Measurements from ENCODE around the gene ZNF93.
"Not testable (repeated sequence)": the region's sequence is repeated elsewhere in the genome, so short reads cannot be mapped to it uniquely, and the experiment has no call there.

ZNF93 gene

GRCh38 chr19:19956434-19957075 lies 55.8 kb downstream of the ZNF93 start:
- no peaks in the 10 kb centered on the region for H4K20me1 ChIP-seq (ENCODE audit: insufficient read depth, low read length)
- no peak overlapping the region for H3K9ac ChIP-seq (ENCODE audit: low read depth, low read length)
- no peak for ATAC-seq (ENCODE audit: insufficient read depth, low read depth)
- DNase-seq: no peak
- no peak overlapping the region for H2AFZ ChIP-seq (ENCODE audit: low read depth, low read length)
- no peak for TF ChIP-seq CTCF (IDR thresholded peaks at IDR 0.05; ENCODE audit: borderline replicate concordance, extremely low read depth, low read length, poor library complexity, severe bottlenecking)
- TF ChIP-seq EZH2 (IDR thresholded peaks at IDR 0.05; ENCODE audit: borderline replicate concordance, low read depth, low read length, severe bottlenecking): no peak
- no peak overlapping the region for H3K27ac ChIP-seq (ENCODE audit: low read length)
- H3K4me2 ChIP-seq (ENCODE audit: insufficient read depth, low read length): no peak overlapping the region
- H3K27me3 ChIP-seq (ENCODE audit: insufficient read depth, low read length, poor library complexity): no peaks in the 10 kb centered on the region
- no peaks in the 10 kb centered on the region for H3K4me1 ChIP-seq (ENCODE audit: insufficient read depth, low read length)
- H3K4me3 ChIP-seq (ENCODE audit: low read depth in 1 of 2, low read length in 2 of 2): no peak overlapping the region
- H3K9me3 ChIP-seq (ENCODE audit: insufficient read depth, low read length, severe bottlenecking): no peaks in the 10 kb centered on the region
- H3K79me2 ChIP-seq (ENCODE audit: insufficient read depth, low read length): no peaks in the 10 kb centered on the region
- H3K36me3 ChIP-seq (ENCODE audit: insufficient read depth, low read length): no peaks in the 10 kb centered on the region

- not testable (repeated sequence) for H3K4me3 ChIP-seq (ENCODE audit: low read depth in 1 of 2, low read length in 2 of 2); DNase-seq; H3K4me2 ChIP-seq (ENCODE audit: insufficient read depth, low read length); H3K27ac ChIP-seq (ENCODE audit: low read length); H3K9me3 ChIP-seq (ENCODE audit: insufficient read depth, low read length, severe bottlenecking); H3K9ac ChIP-seq (ENCODE audit: low read depth, low read length); H2AFZ ChIP-seq (ENCODE audit: low read depth, low read length); H3K79me2 ChIP-seq (ENCODE audit: insufficient read depth, low read length); H3K4me1 ChIP-seq (ENCODE audit: insufficient read depth, low read length); H4K20me1 ChIP-seq (ENCODE audit: insufficient read depth, low read length); ATAC-seq (ENCODE audit: insufficient read depth, low read depth); H3K36me3 ChIP-seq (ENCODE audit: insufficient read depth, low read length); H3K27me3 ChIP-seq (ENCODE audit: insufficient read depth, low read length, poor library complexity)
These were observed 57.0 kb downstream of the ZNF93 start for GRCh38 chr19:19957766-19958165.

GRCh38 chr19:19959151-19959799 lies 58.5 kb downstream of the ZNF93 start:
- H3K36me3 ChIP-seq (ENCODE audit: insufficient read depth, low read length); H3K9ac ChIP-seq (ENCODE audit: low read depth, low read length); H3K9me3 ChIP-seq (ENCODE audit: insufficient read depth, low read length, severe bottlenecking); H3K4me3 ChIP-seq (ENCODE audit: low read depth in 1 of 2, low read length in 2 of 2); H2AFZ ChIP-seq (ENCODE audit: low read depth, low read length); H3K27me3 ChIP-seq (ENCODE audit: insufficient read depth, low read length, poor library complexity); H3K4me1 ChIP-seq (ENCODE audit: insufficient read depth, low read length); H3K4me2 ChIP-seq (ENCODE audit: insufficient read depth, low read length); H3K79me2 ChIP-seq (ENCODE audit: insufficient read depth, low read length); ATAC-seq (ENCODE audit: insufficient read depth, low read depth); H3K27ac ChIP-seq (ENCODE audit: low read length); H4K20me1 ChIP-seq (ENCODE audit: insufficient read depth, low read length): not testable (repeated sequence)
- peak; percentile 45 for DNase-seq
- TF ChIP-seq CTCF (IDR thresholded peaks at IDR 0.05; ENCODE audit: borderline replicate concordance, extremely low read depth, low read length, poor library complexity, severe bottlenecking): peak; percentile 58

GRCh38 chr19:19964416-19964815 lies 63.7 kb downstream of the ZNF93 start:
- Histone ChIP-seq H3K79me2 (ENCODE audit: insufficient read depth, low read length) (no peaks in the 10 kb centered on the region), H3K27me3 (ENCODE audit: insufficient read depth, low read length, poor library complexity) (no peaks in the 10 kb centered on the region), H3K36me3 (ENCODE audit: insufficient read depth, low read length) (no peaks in the 10 kb centered on the region), H3K4me2 (ENCODE audit: insufficient read depth, low read length) (no peak overlapping the region), H3K27ac (ENCODE audit: low read length) (no peak overlapping the region), H3K9ac (ENCODE audit: low read depth, low read length) (no peak overlapping the region), H3K4me1 (ENCODE audit: insufficient read depth, low read length) (no peaks in the 10 kb centered on the region), H2AFZ (ENCODE audit: low read depth, low read length) (no peak overlapping the region), H3K9me3 (ENCODE audit: insufficient read depth, low read length, severe bottlenecking) (peaks cover 32% of the 10 kb centered on the region), H4K20me1 (ENCODE audit: insufficient read depth, low read length) (no peaks in the 10 kb centered on the region), H3K4me3 (ENCODE audit: low read depth in 1 of 2, low read length in 2 of 2) (no peak overlapping the region)
- TF ChIP-seq CTCF (IDR thresholded peaks at IDR 0.05; ENCODE audit: borderline replicate concordance, extremely low read depth, low read length, poor library complexity, severe bottlenecking) (no peak), EZH2 (IDR thresholded peaks at IDR 0.05; ENCODE audit: borderline replicate concordance, low read depth, low read length, severe bottlenecking) (no peak)
- no peak for ATAC-seq (ENCODE audit: insufficient read depth, low read depth)
- DNase-seq: no peak

- H3K27me3 ChIP-seq (ENCODE audit: insufficient read depth, low read length, poor library complexity); H3K79me2 ChIP-seq (ENCODE audit: insufficient read depth, low read length); H3K36me3 ChIP-seq (ENCODE audit: insufficient read depth, low read length); H3K9ac ChIP-seq (ENCODE audit: low read depth, low read length); DNase-seq; H3K27ac ChIP-seq (ENCODE audit: low read length); H3K4me2 ChIP-seq (ENCODE audit: insufficient read depth, low read length); H3K4me3 ChIP-seq (ENCODE audit: low read depth in 1 of 2, low read length in 2 of 2); H3K4me1 ChIP-seq (ENCODE audit: insufficient read depth, low read length); H2AFZ ChIP-seq (ENCODE audit: low read depth, low read length); ATAC-seq (ENCODE audit: insufficient read depth, low read depth); H4K20me1 ChIP-seq (ENCODE audit: insufficient read depth, low read length): not testable (repeated sequence)
- peaks cover 34% of the 10 kb centered on the region for H3K9me3 ChIP-seq (ENCODE audit: insufficient read depth, low read length, severe bottlenecking)
These were observed 65.4 kb downstream of the ZNF93 start for GRCh38 chr19:19966126-19966525.

Data from DND-41 (cell line).